TTC549 (cell line): ENCODE measurements around the gene PLK5.

Experiments used
- FAIRE-seq: peaks from 2 replicates; lab custom pipeline; 2012; peaks lifted over from hg19 to GRCh38; lab: Jason Lieb, UNC

PLK5 gene

GRCh38 chr19:1577090-1577928, 53.4 kb downstream of the PLK5 start:
- FAIRE-seq, result no peak

DNA sequence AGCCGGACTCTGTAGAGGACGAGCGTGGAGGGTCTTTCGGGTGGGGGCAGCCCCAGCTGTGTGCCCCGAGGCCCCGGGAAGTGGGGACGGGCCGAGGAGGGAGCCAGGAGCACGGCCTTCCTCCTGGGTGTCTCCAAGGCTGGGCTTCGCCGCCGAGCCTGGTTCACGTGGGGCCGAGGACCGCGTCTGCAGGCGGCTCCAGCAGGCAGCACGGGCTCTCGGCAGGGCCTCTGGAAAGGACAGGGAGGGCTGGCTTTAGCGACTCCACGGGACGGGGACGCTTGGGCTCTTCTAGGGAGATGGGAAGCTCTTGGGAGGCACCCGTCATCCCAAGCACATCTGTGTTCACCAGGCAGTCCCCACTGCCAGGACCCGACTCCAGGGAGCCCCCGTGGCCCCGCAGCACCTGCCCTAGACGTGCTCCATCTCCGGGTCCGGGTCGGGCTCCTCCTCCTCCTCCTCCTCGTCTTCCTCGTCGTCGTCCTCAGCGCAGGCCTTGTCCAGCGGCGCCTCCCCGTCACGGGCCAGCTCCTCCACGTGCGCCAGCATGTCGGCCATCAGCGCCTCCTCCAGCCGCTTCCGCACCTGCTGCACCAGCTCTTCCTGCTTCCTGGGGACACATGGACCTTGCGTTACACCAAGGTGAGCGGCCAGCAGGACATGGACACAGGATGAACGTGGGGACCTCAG, 54.2 kb downstream of the PLK5 start:
- FAIRE-seq, result no peak

GRCh38 chr19:1579222-1579621, 55.3 kb downstream of the PLK5 start:
- FAIRE-seq, result no peak

DNA sequence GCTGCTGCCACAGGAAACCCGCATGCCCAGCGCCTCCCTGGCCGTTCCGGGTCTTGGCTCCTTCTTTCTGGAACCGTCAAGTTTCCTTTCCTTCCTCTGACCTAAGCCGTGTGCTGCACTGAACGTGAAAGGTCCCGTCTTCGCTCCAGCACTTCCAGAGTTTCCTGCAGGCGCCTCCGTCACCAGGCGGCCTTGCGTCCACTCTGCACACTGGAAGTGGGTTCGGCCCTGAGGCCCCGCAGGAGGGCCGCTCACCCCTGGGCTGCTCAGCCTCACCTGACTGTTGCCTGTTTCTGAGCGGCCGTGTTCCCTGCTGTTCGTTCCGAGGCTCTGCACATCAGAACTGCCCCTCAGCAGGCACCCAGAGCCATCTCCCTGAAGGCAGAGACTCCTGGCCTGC, 56.5 kb downstream of the PLK5 start:
- no peak for FAIRE-seq

DNA sequence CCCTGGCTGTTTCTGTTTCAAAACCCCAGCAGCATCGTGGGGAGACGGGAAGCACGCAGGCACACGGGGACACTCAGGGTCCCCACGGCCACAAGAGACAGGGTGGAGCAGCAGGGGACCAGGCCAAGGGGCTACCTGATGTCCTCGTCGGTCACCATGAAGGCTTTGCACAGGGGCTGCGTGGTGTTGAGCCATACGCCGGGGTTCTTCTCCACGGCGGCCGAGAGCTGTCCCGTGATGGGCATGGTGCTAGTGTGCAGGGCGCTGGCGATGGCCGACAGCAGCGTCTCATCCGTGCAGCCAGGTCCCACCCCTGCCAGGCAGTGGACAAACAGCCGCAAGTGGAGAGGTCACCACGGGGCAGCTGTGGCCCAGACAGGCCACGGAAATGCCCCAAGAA, 57.1 kb downstream of the PLK5 start:
- no peak for FAIRE-seq

DNA sequence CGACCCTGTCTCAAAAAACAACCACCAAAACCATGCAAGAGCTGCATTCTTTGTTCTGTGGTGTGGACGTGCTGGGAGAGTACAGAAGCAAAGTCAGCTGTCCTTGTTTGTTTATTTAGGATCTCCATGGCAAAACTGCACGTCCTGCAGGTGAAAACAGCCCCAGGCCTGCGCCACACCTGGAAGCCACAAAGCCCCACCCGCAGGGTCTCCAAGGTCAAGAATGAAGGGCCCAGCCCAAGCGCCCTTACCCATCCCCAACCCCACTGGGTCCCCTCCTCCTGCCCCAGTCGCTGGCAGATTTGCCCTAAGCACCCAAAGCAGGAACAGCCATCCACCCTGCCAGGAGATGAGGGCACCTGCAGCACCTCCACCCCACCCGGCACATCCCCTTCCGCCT, 58.3 kb downstream of the PLK5 start:
- no peak for FAIRE-seq

- no peak for FAIRE-seq
Measured at GRCh38 chr19:1584500-1585242, 60.8 kb downstream of the PLK5 start.

- FAIRE-seq, result no peak
Measured at GRCh38 chr19:1585243-1585580, 61.3 kb downstream of the PLK5 start.
